AG04450 (cell line): ENCODE measurements around the gene NAP1L4. TPM values are rescaled to one million over a fixed set of nuclear protein-coding genes. Genes with fewer than 3 reads are reported as not detected.

Source experiments
- CTCF ChIA-PET: fragments of 300-600, 350-600 bp; formaldehyde crosslinking; extraction: SDS; loops from one replicate; lab custom pipeline; 2022; ENCODE audit warnings: antibody characterized with exemption, inconsistent platforms; lab: Charles Lee
- POLR2A ChIA-PET: fragments of 350-600 bp; formaldehyde crosslinking; extraction: SDS; loops from one replicate; lab custom pipeline; 2021; ENCODE audit warnings: antibody characterized with exemption, inconsistent platforms; lab: Yijun Ruan, JAX
- DNase-seq: peaks from one replicate; pipeline ENCODE4 v3.0.0-alpha.2; 2011; ENCODE audit warnings: low read depth, low spot score
- H3K27ac ChIP-seq: one replicate; pipeline ENCODE4 v1.5.1; 2012; ENCODE audit warnings: low read depth, low read length, control low read depth
- H3K27me3 ChIP-seq: one replicate; pipeline ENCODE4 v1.6.0; 2012; ENCODE audit warnings: low read length; ENCODE audit not compliant: control insufficient read depth, insufficient read depth
- H3K4me3 ChIP-seq: 2 replicates; pipeline ENCODE4 v1.5.1; 2011; ENCODE audit warnings: mild to moderate bottlenecking, low read depth, low read length, control low read depth
- H3K9me3 ChIP-seq: 2 replicates; pipeline ENCODE4 v1.5.1; 2012; ENCODE audit warnings: low read length; ENCODE audit not compliant: control insufficient read depth, insufficient read depth
- polyA plus RNA-seq: library from polyadenylated mRNA; depleted of rRNA; stranded (reverse); fragments of >200 nt; gene quantifications from 2 replicates; pipeline ENCODE4 v1.2.3, GENCODE V29; 2011
- TF ChIP-seq, protein P1 (sequence below): IDR thresholded peaks from 2 replicates; pipeline ENCODE4 v1.5.1; 2011; ENCODE audit warnings: low read depth, low read length, control low read depth, inconsistent platforms

The NAP1L4 gene
- polyA plus RNA-seq, 1 experiment = 107 TPM

DNA sequence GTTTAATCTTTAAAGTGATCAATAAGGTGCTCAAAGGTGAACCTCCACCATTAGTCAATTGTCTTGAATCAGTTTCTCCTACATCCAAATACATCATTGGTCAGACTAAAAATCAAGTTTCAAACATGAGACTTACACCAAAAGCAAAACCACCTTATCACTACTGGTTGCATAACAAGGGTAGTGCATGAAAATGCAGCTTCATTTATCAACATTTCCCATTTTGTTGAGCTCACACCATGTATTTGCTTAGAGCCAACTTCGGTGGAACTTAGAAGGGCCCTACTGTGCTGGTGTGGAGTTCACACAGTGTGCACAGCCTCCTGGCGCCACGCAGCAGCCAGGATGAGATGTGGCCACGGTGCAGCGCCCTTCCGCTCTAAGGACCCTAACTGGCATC, 39.8 kb downstream of the NAP1L4 start:
- DNase-seq = no peak
- H3K27ac ChIP-seq = no peak overlapping the region
- TF ChIP-seq, protein P1, sequence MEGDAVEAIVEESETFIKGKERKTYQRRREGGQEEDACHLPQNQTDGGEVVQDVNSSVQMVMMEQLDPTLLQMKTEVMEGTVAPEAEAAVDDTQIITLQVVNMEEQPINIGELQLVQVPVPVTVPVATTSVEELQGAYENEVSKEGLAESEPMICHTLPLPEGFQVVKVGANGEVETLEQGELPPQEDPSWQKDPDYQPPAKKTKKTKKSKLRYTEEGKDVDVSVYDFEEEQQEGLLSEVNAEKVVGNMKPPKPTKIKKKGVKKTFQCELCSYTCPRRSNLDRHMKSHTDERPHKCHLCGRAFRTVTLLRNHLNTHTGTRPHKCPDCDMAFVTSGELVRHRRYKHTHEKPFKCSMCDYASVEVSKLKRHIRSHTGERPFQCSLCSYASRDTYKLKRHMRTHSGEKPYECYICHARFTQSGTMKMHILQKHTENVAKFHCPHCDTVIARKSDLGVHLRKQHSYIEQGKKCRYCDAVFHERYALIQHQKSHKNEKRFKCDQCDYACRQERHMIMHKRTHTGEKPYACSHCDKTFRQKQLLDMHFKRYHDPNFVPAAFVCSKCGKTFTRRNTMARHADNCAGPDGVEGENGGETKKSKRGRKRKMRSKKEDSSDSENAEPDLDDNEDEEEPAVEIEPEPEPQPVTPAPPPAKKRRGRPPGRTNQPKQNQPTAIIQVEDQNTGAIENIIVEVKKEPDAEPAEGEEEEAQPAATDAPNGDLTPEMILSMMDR = no peak
- POLR2A ChIA-PET = no interaction called here
- H3K4me3 ChIP-seq = no peak overlapping the region
- no peaks in the 10 kb centered on the region for H3K27me3 ChIP-seq
- CTCF ChIA-PET = interaction anchor here (1.1 kb wide), 1 partner anchor 24 kb away, joined by 4 read pairs; no protein-coding TSS in a partner anchor
- no peaks in the 10 kb centered on the region; the same call in 1 of the 2 replicates for H3K9me3 ChIP-seq

- Histone ChIP-seq H3K9me3 (no peaks in the 10 kb centered on the region; the same call in 1 of the 2 replicates), H3K4me3 (no peak overlapping the region), H3K27me3 (no peaks in the 10 kb centered on the region), H3K27ac (peak overlapping the region; percentile 75)
- ChIA-PET CTCF (no interaction called here), POLR2A (interaction anchor here (1.0 to 1.1 kb wide), 2 partner anchors 22 to 41 kb away, joined by 3 to 4 read pairs; partner anchors contain the start of genes NAP1L4 and PHLDA2)
- no peak for DNase-seq
- TF ChIP-seq, protein P1 = no peak
These were observed 40.7 kb downstream of the NAP1L4 start for GRCh38 chr11:2951231-2952110.

GRCh38 chr11:2950825-2951224, 41.3 kb downstream of the NAP1L4 start:
- CTCF ChIA-PET = no interaction called here
- H3K4me3 ChIP-seq = no peak overlapping the region
- TF ChIP-seq, protein P1 = no peak
- no peak overlapping the region for H3K27ac ChIP-seq
- POLR2A ChIA-PET = interaction anchor here (1.0 to 1.1 kb wide), 2 partner anchors 22 to 41 kb away, joined by 3 to 4 read pairs; partner anchors contain the start of genes NAP1L4 and PHLDA2
- DNase-seq = no peak
- no peaks in the 10 kb centered on the region; the same call in 1 of the 2 replicates for H3K9me3 ChIP-seq
- no peaks in the 10 kb centered on the region for H3K27me3 ChIP-seq

- DNase-seq = no peak
- Histone ChIP-seq H3K9me3 (no peaks in the 10 kb centered on the region; the same call in 1 of the 2 replicates), H3K4me3 (no peak overlapping the region), H3K27me3 (no peaks in the 10 kb centered on the region), H3K27ac (no peak overlapping the region)
- TF ChIP-seq, protein P1 = no peak
- ChIA-PET POLR2A (no interaction called here), CTCF (no interaction called here)
These were observed 42.2 kb downstream of the NAP1L4 start for GRCh38 chr11:2949920-2950319.

DNA sequence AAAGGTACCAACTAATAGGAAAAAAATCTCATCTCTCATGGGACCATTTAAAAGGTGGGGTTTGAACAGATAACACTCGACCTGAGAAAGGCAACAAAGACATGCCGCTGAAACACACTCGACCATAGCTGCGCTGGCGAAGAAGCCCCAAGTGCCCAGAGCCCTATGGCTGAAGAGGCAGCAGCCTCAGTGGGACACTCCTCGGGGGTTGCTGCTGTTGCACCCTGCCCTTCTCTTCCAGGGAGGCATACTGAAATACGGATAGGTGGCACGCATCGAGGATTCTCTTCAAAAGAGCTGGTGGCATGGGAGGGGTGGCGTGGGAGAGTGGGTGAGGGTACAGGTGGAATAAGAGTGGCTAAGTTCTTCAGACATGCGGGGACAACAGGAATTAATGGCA, 44.4 kb downstream of the NAP1L4 start:
- CTCF ChIA-PET = no interaction called here
- Histone ChIP-seq H3K9me3 (peaks cover 4% of the 10 kb centered on the region; the same call in 1 of the 2 replicates), H3K27me3 (no peaks in the 10 kb centered on the region), H3K27ac (no peak overlapping the region), H3K4me3 (no peak overlapping the region)
- DNase-seq = no peak
- TF ChIP-seq, protein P1 = no peak
- POLR2A ChIA-PET = no interaction called here
